Left ventricle myocardium superior (tissue), 1 donor: ENCODE data around the gene LMCD1. TPM values are rescaled to one million over a fixed set of nuclear protein-coding genes. Genes with fewer than 3 reads are reported as not detected.

ENCODE experiments used
- ATAC-seq: fragments of 200-7000 bp; cut with Tn5 transposase; one replicate; pipeline ENCODE4 v1.9.1; 2020; ENCODE audit warnings: mild to moderate bottlenecking, moderate library complexity
- DNase-seq: peaks from one replicate; pipeline ENCODE4 v3.0.0-alpha.2; 2020
- intact Hi-C: fragments of 100-400 bp; cut with micrococcal nuclease; formaldehyde crosslinking; loops from one replicate; pipeline ENCODE4 v1.11.0; 2022
- long read RNA-seq: library from polyadenylated mRNA; unstranded; transcript quantifications from one replicate; pipeline ENCODE4 v2.0.0, GENCODE V29; 2021
- total RNA-seq: library from RNA; stranded (reverse); fragmentation: NEBNext Ultra II Directional; extraction: Animal tissue kit (Norgen Biotek cat#: 25700); gene quantifications from one replicate; pipeline ENCODE4 v1.2.1, GENCODE V29; 2021
- donor health status: DM: no; HTN: yes; CAD: no; lungs with severe emphysema.

LMCD1 gene, protein sequence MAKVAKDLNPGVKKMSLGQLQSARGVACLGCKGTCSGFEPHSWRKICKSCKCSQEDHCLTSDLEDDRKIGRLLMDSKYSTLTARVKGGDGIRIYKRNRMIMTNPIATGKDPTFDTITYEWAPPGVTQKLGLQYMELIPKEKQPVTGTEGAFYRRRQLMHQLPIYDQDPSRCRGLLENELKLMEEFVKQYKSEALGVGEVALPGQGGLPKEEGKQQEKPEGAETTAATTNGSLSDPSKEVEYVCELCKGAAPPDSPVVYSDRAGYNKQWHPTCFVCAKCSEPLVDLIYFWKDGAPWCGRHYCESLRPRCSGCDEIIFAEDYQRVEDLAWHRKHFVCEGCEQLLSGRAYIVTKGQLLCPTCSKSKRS
- total RNA-seq: 37.9 TPM
- long read RNA-seq, full-length matches to known transcripts: 44 of 55 reads
- long read RNA-seq, partial matches to known transcripts: 7 of 55 reads
- long read RNA-seq, other reads (novel, unspliced or antisense): 4 of 55 reads

DNA sequence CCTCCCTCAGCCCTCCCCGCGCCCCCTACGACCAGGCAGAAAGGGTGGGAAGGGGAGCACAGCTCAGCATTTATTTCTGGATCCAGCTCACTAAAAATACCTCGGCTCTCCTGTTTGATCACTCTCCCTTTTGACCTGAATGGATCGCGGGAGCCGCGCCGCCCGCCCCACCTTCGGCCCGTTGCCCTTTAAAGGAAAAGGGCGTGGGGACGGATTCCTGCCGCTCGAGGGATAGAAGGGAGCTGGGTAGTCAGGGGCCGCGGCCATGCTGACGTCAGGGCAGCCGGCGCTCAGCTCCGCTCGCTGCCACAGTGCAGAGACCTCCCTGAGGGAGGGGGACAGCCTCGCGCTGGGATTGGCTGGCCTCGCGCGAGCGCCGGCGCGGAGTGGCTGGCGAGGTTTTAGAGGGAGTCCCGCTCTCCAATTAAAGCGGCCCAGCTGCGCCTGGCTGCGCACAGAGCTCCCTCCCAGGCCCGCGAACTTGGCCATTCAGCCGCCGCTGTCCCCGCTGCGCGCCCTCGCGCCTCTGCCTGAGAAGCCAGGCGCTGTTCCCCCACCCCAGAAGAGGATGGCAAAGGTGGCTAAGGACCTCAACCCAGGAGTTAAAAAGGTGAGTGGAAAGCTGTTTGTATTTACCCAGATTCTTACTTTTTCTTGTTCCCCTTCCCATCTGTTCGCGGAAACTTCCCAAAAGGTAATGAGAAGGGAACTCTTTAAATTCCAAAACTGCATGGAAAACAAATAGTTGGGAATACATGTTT lies at the start of gene LMCD1:
TSS of gene LMCD1 (plus strand) at position 453 of the 761 bp plus-strand sequence. CDS start at position 569, 116 bp downstream.
- ATAC-seq (peak; percentile 97), DNase-seq (peak; percentile 98)
- intact Hi-C loops: no loop called here

GRCh38 chr3:8452112-8452511 lies 49.5 kb upstream of the LMCD1 start:
- DNase-seq (no peak), ATAC-seq (no peak)
- intact Hi-C loops: no loop called here

- no peak for DNase-seq
- intact Hi-C loops: no loop called here
These were observed 48.5 kb upstream of the LMCD1 start for GRCh38 chr3:8453153-8453552.

DNA sequence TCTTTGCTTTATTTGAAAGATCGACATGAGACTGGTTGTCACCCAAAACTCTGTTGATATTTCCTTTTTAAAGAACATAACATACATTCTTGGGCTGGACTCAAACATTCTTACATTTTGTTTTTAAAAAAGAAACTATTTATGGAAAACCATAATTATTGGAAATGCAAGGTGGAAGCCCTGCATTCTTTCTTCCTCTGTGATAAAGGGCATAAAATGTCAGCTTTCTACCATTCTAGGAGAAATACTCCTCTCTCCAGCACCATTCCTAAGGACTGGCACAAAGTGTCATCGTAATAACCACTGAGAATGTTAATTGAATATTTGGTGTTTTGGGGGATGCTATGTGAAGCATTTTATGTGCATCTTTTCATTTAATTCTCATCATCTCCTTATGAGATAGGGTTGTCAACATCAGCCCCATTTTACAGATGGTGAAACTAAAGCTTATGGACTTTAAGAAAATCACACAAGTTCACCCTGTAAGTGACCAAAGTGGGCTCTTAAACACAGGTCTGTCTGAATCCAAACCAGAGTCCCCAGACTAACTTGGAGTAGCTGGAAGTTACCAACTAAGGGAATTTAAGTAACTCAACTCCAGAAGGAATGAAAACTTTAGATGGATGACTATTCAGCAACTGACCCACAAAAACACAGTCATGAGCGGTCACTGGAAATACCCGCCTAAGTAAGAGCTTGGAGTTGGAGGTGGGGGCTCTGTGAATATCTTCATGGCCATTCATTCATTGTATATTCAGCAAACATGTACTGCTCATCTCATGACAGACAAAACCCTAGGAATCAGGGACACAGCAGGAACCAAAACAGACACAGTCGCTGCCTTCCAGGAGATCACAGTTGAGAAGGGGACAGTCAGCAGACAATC lies 45.9 kb upstream of the LMCD1 start:
- ATAC-seq (no peak), DNase-seq (no peak)
- intact Hi-C loops: no loop called here

More at GRCh38 chr3:8453153-8453552, 48.5 kb upstream of the LMCD1 start:
- no peak for ATAC-seq

DNA sequence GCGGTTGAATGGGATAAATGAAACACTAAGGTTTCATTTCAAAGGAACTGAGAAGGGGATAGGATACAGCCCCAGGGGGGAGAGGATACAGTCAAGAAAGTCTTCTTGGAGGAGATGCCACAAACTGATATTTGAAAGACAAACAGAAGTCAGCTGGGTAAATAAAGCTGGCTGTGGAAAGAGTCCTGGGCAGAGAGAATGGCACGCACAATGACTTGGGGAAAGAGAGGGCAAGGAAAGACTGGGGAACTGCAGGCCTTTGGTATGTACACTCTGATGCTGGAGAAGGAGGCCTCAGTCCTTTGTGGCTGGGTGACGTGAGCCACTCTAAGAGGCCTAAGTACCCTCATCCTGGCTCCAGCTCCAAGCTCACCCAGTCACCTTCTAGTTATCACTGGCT lies 45.2 kb upstream of the LMCD1 start:
- intact Hi-C loops: no loop called here
- no peak for ATAC-seq
- no peak for DNase-seq

DNA sequence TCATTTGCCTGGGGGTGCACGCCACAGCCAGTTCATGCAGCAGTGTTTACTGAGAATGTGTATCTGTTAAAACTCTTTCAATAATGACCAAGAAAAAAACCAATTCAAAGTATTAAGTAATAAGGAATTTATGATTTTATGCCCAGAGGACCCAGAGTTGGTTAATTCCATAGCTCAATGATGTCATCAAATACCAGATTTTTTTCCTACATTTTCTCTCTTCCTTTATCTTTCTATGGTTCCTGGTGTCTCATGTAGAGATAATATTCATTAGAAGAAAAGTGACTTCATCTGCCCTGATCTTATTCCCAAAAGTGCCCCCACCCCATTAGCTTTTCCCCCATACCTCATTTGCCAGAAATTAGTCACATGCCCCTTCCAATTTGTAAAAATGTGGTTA lies 44.6 kb upstream of the LMCD1 start:
- intact Hi-C loops: no loop called here
- DNase-seq (no peak), ATAC-seq (no peak)

- intact Hi-C loops: no loop called here
These were observed 43.4 kb upstream of the LMCD1 start for GRCh38 chr3:8458238-8458661.

DNA sequence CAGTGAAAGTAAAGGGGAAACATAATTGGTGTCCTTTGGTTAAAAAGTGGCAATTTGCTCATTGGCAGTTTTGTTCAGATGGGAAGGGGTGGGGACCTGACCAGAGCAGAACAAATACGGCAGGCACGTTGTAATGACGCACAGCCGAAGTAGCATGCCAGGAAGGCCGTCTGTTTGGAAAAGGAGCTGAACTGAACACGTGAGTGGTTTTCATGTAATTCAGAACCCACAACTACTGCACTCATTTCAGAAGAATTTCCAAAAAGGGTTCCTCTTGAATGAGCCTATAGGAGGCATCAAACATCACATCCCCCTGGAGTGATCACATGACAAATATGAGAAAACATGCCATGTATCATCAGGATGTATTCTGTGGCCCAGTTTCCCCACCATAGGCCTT lies 42.9 kb upstream of the LMCD1 start:
- DNase-seq (no peak), ATAC-seq (no peak)
- intact Hi-C loops: no loop called here

More at GRCh38 chr3:8458238-8458661, 43.4 kb upstream of the LMCD1 start:
- no peak for DNase-seq
- ATAC-seq: no peak

- ATAC-seq (no peak), DNase-seq (no peak)
- intact Hi-C loops: no loop called here
These were observed 41.4 kb upstream of the LMCD1 start for GRCh38 chr3:8460050-8460708.

DNA sequence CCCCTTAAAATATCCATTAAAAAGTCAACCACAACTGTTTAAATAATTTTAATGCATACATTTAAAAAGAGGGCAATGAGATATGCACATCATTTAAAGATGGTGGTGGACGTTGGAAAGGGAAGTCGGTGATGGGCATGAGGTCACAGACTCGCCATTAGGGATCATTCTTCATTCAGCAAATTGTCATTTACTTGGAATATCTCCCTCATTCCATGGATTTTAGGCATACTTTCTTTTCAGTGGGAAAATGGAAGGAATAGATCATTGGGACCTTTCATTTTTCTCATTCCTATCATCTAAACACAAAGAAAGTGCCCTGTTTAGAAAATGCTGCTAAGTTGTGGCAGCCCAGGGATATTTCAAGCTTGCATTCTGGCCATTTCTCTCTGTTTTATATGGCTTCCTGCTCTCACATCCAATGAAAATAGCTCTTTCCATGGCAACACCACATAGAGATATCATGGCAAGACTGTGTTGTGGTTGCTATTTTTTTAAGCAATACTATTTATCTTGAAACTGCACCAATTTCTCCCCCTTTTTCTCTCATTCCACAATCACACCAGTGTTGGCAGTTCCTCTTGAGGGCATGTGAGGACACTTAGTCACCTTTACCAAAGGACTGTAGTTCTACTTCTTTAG lies 40.7 kb upstream of the LMCD1 start:
- DNase-seq (no peak), ATAC-seq (no peak)
- intact Hi-C loops: no loop called here

- intact Hi-C loops: no loop called here
- DNase-seq (no peak), ATAC-seq (no peak)
These were observed 37.0 kb upstream of the LMCD1 start for GRCh38 chr3:8464668-8465067.

DNA sequence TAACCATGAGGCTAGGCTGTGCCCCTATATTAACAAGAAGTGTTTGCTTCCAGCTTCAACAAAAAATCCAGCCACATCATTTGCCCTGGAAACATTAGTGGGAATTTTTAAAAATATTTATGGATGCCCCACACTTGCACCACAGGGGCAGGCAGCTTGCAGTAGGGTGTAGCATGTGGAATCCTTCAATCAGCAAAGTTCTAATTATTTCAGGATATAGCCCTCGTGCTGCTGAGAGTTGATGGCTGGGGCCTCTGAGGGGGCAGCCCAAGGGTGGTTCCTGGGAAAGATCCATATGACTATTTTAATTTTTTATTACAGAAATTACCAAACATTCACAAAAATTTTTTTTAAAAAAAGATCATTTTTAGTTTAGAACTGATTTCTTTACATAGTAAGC lies 35.1 kb upstream of the LMCD1 start:
- intact Hi-C loops: no loop called here
- no peak for DNase-seq
- ATAC-seq: no peak

DNA sequence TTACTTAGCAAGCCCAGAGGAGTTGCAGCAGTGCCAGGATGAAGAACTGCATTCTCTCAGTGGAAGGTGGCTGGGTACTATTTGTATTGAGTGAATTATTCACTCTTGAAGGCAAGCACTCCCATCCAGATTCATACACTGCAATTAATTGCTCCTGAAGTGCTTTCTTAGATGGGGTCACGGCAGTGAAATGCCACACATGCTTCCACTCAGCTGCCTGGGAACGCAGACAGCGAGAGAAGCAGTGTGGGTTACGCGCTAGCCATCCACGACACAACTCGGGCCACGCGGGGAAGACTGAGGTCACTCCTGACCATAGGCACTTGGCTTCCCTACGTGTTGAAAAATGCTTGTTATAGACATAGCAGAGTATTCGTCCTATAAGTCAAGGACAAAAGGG lies 30.8 kb upstream of the LMCD1 start:
- DNase-seq: no peak
- no peak for ATAC-seq
- intact Hi-C loops: no loop called here

DNA sequence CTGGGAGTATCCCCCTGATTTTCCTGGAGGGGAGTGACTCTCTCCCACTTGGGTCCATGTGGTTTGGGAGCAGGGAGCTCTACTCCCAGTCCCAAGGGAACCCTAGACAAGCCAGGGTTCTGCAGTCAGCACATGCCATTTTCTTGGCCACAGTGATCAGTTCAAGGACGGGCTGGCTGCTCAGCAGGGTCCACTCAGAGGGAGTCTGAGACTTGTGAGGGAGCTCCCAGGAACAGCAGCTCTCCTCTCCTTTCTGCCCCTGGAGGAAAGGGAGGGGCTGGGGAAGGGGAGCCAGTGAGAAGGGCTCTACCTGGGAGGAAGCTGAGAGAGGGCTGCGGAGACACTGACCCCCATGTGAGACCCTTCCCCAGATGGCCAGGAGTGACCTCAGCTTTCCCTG lies 29.1 kb upstream of the LMCD1 start:
- ATAC-seq (no peak), DNase-seq (no peak)
- intact Hi-C loops: no loop called here

DNA sequence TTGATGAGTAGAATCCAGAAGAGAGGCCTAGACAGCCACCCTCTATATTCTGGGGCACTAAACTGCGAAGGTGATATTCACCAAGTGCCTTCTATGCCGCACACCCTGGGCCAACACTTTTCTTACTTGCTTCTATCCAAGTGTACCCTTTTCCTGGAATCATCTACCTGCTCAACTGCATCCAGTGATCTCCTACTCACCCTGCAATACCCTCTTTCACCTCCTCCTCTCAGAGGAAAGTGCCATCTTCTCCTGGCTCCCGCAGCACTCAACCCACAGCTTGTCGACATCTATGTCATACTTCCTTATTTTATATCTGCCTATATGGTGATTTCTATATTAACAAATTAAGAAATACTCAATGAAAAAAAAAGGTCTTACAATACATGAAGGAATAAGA lies 28.6 kb upstream of the LMCD1 start:
- ATAC-seq: no peak
- no peak for DNase-seq
- intact Hi-C loops: no loop called here

DNA sequence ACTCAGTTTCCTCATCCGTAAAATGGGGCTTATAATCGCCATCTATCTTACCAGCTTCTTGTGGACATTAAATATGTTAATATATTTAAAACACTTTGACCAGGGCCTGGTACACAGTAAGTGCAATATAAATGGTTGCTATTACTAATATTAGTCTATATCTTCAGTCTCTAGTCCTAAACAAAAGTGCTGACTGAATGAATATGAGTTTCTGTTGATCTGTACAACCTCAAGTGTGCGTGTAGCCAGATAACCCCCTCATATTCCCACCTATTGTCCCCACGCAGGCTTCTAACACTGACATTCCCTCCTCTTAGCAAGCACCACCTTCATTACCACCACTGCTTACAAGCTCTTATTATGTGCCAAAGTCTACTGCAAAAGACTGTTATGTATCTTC lies 27.6 kb upstream of the LMCD1 start:
- intact Hi-C loops: no loop called here
- no peak for DNase-seq
- ATAC-seq: no peak

GRCh38 chr3:8474991-8475390 lies 26.6 kb upstream of the LMCD1 start:
- intact Hi-C loops: no loop called here
- DNase-seq: no peak
- no peak for ATAC-seq

DNA sequence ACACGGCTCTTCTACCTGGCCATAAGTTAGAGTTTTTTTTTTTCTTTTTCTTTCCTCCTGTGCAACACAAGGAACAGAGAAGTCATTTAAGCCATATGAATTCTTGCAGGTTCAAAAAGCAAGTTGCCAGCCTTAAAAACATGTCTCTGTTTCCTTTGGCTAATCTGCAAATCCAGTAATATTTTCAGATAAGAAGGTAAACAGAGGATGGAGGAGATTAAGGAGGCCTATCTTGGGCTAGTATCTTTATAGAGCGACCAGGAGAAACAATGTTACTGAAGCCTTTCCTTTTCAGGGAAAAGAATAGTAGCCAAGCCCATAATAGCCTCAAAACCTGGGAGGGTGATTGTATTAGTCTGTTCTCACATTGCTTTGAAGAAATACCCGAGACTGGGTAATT lies 20.9 kb upstream of the LMCD1 start:
- DNase-seq (no peak), ATAC-seq (no peak)
- intact Hi-C loops: loop anchor here (5.0 kb wide), 1 partner anchor 38 kb away; no protein-coding TSS in a partner anchor
